HG03469 (cell line): ENCODE results near the gene ANXA1.

Source experiments
- ATAC-seq: cut with Tn5 transposase; IDR thresholded peaks from one replicate; pipeline ENCODE4 v1.9.1; 2021; ENCODE audit warnings: mild to moderate bottlenecking, moderate library complexity, moderate number of reproducible peaks; ENCODE audit not compliant: unreplicated experiment

ANXA1 gene

GRCh38 chr9:73206851-73207250, 55.2 kb downstream of the ANXA1 start:
- no peak for ATAC-seq

DNA sequence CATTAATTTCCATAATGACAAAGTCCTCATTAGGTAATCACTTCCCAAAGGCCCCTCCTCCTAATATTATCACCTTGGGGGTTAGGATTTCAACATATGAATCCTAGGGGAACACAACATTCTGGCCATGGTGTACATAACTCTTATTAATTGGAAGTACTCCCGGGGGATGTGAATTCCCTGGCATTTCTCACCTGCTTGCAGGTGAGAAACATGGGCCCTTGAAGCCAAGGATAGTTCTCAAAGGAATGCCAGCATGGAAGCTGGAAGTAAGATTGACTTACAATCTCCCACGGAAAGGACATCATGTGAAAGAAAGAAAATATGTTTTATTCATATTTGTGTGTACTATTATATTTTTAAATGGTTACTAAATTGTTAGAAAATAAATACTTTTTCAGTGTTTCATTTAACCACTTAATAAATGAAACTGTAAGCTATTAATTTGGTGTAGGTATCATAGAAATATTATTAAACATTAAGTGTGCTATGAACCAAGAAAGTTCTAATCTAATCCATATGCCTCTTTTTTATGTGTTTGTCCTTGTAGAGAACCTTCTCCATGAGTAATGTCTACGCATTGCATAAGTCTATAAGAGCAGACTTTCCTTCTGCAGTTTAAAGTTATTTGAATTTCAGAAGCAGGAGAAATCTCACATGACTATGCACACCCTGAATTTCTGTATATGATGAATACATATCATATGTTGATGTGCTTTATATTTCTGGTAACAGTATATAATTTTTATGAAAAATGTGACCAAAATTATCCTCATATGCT, 59.4 kb downstream of the ANXA1 start:
- ATAC-seq, result no peak

- no peak for ATAC-seq
Measured at GRCh38 chr9:73213300-73213699, 61.6 kb downstream of the ANXA1 start.

DNA sequence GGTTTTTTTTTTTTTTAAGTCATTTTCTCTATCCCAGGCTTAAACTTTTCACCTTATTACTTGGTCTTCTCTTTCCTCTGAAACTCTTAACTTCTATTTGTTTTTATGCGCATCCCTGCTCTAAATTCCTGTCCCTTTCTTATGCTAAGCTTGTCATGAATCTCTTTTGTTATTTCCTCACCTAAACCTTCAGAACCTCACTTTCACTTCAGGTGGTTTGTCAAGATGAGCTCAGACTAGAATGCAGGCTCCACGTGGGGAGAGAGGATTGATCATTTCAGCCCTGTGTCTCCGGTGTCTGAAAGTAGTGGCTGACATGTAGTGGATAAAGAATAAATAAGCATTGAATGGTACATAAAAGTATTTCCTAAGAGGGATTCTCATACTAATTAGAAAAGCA, 63.6 kb downstream of the ANXA1 start:
- no peak for ATAC-seq

GRCh38 chr9:73216100-73216499, 64.4 kb downstream of the ANXA1 start:
- ATAC-seq, result no peak
